HG02798 (cell line): ENCODE data around the gene ZNF700.
"Not testable (repeated sequence)": the region's sequence is repeated elsewhere in the genome, so short reads cannot be mapped to it uniquely, and the experiment has no call there.

Experiments
- ATAC-seq: cut with Tn5 transposase; IDR thresholded peaks from one replicate; pipeline ENCODE4 v1.9.1; 2021; ENCODE audit warnings: mild to moderate bottlenecking; ENCODE audit not compliant: unreplicated experiment, poor library complexity

The ZNF700 gene

GRCh38 chr19:11935829-11936228 lies 10.9 kb downstream of the ZNF700 start:
- not testable (repeated sequence) for ATAC-seq

GRCh38 chr19:11938383-11938782 lies 13.5 kb downstream of the ZNF700 start:
- ATAC-seq, result not testable (repeated sequence)

GRCh38 chr19:11941361-11941887 lies 16.5 kb downstream of the ZNF700 start:
- ATAC-seq, result not testable (repeated sequence)

GRCh38 chr19:11942008-11942842 lies 17.3 kb downstream of the ZNF700 start:
- no peak for ATAC-seq

- no peak for ATAC-seq
Measured at GRCh38 chr19:11942843-11943108, 17.9 kb downstream of the ZNF700 start.

GRCh38 chr19:11944656-11945055 lies 19.7 kb downstream of the ZNF700 start:
- ATAC-seq, result no peak

GRCh38 chr19:11948646-11949045 lies 23.7 kb downstream of the ZNF700 start:
- ATAC-seq, result no peak

GRCh38 chr19:11949201-11949600 lies 24.3 kb downstream of the ZNF700 start:
- no peak for ATAC-seq

GRCh38 chr19:11949614-11950080 lies 24.7 kb downstream of the ZNF700 start:
- not testable (repeated sequence) for ATAC-seq

- no peak for ATAC-seq
Measured at GRCh38 chr19:11950312-11950711, 25.4 kb downstream of the ZNF700 start.

GRCh38 chr19:11963566-11964355 lies 38.9 kb downstream of the ZNF700 start:
- ATAC-seq, result no peak

GRCh38 chr19:11964496-11964857 lies 39.6 kb downstream of the ZNF700 start:
- no peak for ATAC-seq

GRCh38 chr19:11964858-11965645 lies 40.1 kb downstream of the ZNF700 start, which contains the start of gene ZNF763:
ZNF763 (plus strand) TSS chr19:11965040; CDS start chr19:11965209, 169 bp downstream.
- ATAC-seq, result peak; percentile 93

- no peak for ATAC-seq
Measured at GRCh38 chr19:11970174-11970573, 45.3 kb downstream of the ZNF700 start.

- ATAC-seq, result no peak
Measured at GRCh38 chr19:11971041-11971440, 46.1 kb downstream of the ZNF700 start.

GRCh38 chr19:11973019-11973810 lies 48.3 kb downstream of the ZNF700 start:
- no peak for ATAC-seq

GRCh38 chr19:11978492-11979100 lies 53.7 kb downstream of the ZNF700 start:
- ATAC-seq, result no peak

GRCh38 chr19:11979527-11979926 lies 54.6 kb downstream of the ZNF700 start:
- no peak for ATAC-seq

- ATAC-seq, result no peak
Measured at GRCh38 chr19:11982526-11982925, 57.6 kb downstream of the ZNF700 start.
